ENCODE measurements around the gene EMD. TPM values are rescaled to one million over a fixed set of nuclear protein-coding genes. Genes with fewer than 3 reads are reported as not detected.
"Not testable (repeated sequence)": the region's sequence is repeated elsewhere in the genome, so short reads cannot be mapped to it uniquely, and the experiment has no call there.

EMD gene
- total RNA-seq, 1 donor from 2014 or later, result 49.3 TPM

DNA sequence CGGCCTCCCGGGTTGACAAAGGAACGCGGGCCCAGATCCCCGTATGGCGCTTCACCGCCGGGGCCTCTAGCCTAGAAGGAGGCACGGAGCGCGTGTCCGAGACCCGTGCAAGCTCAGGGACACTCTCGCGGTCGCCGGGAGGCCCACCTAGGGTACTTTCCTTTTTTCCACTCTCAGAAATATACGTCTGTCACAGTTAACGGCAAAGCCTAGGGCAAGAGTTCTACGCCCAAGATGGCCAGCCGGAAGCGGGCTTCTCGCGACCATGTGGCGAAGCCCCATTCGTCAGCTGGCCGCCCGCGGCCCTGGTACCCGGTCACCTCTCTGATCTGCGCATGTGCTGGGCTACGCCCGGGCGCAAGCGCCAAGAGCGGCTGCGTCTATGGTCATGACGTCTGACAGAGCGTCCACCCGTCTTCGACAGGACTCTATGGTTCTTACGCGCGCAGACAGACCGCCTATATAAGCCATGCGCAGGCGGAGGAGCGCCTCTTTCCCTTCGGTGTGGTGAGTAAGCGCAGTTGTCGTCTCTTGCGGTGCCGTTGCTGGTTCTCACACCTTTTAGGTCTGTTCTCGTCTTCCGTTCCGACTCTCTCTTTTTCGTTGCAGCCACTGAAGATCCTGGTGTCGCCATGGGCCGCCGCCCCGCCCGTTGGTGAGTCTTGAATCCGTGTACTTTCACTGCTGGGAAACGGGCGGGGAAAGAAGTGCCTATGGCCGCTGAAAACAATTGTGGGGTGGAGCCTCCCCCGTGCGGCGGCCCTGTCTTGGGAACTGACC lies 19.0 kb downstream of the EMD start, which contains the start of gene RPL10:
RPL10 (plus strand) TSS at position 490 of the 780 bp plus-strand sequence; CDS start at position 633, 143 bp downstream.
- peak; percentile 91 for ATAC-seq

DNA sequence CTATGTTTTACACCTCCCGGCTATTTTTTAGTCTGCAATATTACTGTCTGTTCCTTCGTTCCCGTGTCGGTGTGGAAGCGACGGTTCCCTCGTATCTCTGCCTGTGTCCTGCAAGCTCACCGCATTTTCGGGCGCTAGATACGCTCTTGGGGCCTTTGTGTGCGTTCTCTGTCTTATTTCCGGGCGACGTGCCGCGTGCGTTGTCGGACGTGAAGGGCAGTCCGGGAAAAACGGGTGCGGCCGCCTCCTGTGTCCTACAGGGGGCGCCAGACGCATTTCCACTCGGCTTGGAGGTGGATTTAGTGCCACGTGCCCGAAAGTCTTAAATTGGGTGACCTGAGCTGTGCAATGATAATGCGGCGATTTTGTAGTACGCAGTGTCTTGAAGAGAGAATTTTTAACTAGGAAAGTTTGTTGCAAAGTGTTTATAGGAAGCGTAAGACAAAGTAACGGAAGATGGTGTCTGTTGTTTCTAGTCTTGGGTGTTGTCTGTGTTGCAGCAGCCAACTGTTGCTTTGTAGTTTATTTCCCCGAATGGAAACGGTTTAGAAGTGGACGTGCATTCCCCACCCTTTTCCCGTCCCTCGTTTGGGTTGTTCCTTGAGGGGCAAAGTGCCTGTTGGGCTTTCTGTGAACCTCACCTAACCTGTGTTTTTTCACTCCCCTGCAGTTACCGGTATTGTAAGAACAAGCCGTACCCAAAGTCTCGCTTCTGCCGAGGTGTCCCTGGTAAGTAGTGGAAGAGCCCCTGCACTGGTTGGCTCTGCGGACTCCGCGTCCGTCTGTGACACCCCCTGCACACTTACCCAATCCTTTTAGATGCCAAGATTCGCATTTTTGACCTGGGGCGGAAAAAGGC lies 19.8 kb downstream of the EMD start:
- ATAC-seq, result peak; percentile 58

DNA sequence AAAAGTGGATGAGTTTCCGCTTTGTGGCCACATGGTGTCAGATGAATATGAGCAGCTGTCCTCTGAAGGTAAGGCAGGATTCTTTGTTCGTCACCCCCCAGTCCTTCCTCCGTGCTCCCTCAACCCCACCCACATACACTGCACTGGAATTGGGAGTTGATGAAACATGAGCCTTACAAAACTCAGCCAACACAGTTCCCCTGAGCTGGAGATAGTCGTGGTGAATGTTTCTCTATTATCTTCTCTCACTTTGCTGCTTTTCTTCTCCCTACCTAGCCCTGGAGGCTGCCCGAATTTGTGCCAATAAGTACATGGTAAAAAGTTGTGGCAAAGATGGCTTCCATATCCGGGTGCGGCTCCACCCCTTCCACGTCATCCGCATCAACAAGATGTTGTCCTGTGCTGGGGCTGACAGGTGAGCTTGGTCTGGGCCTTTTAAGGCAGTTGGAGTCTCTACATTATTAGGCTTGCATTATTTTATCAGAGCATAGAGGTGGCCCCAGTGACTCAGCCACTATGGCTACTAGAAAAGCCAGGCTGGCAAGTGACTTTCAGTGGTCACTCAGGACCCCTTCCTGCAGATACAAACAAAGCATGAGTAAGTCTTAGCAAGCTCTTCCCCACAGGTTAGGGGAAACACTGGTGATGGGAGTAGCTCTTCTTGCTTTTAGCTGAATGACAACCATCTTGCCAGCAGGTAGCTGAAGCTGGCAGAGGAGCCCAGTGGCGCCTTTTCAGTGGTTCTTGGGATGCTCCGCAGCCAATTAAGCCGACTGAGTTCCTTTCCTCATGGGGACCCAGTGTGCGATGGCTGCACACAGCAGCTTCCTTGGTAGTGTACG lies 20.7 kb downstream of the EMD start:
- no peak for ATAC-seq

- not testable (repeated sequence) for ATAC-seq
These were observed 21.3 kb downstream of the EMD start for GRCh38 chrX:154400369-154400817.

DNA sequence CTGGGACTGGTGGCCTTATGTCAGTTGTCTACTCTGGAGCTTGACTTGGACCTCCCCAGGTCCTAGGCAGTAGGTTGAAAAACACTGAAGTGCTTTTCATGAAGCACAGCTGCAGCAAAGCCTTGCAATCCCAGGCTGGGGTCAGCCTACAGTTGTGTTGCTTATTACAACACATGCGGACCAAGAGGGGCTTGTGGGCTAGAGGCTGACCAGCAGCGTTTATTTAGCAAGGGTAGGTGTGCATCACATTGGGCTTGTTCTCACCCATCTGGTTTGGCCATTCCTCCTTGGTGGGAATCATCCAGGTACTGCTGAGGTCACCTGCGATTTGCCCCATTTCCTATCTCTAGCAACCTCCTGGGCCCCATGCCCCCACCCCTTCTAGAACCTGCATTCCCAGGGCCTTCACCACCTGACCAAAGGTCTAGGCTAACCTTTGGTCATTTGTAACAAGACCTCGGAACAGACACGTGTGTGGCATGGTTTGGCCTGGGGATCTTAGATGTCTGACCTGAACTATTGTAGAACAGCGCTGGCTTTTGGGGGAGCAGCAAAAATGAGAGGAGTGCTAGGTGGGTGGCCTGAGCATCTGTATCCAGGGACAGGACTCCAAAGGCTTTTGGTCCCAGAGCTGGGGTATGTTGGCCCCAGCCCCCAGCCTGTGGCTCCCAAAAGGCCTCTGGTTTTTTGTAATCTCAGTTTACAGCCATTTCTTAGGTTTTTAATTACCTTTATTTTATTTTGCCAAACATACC lies 22.1 kb downstream of the EMD start:
- no peak for ATAC-seq

GRCh38 chrX:154401918-154402621 lies 23.0 kb downstream of the EMD start:
- ATAC-seq, result peak; percentile 42

GRCh38 chrX:154402622-154403127 lies 23.6 kb downstream of the EMD start:
- no peak for ATAC-seq

GRCh38 chrX:154403192-154403591 lies 24.1 kb downstream of the EMD start:
- no peak for ATAC-seq

- ATAC-seq, result no peak
These were observed 24.8 kb downstream of the EMD start for GRCh38 chrX:154403858-154404257.

DNA sequence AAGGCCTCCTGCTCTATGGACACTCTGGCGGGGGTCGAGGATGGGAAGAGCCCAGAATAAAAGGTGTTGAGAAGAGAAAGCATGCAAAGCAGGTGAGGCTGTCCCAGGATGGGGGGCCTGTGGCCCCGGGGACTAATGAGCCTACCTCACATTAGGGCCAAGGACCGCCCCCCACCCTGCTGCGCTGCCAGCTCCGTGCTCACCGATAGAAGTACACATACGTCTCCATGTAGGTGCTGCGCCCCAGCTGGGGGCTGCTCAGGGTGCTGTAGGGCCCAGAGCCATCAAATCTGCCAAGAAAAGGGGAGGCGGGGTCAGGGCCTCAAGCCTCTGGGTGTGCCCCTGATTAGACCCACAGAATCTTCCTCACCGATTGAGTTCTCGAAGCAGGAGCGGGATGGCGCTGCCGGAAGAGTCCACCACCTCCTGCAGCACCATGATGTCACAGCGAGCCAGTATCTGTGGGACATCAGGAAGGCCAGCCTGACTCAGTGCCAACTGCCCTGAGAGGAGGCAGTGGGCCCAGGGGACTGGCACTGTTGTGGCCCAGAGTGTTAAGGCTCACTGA lies 25.6 kb downstream of the EMD start:
- ATAC-seq, result no peak

- no peak for ATAC-seq
These were observed 29.6 kb downstream of the EMD start for GRCh38 chrX:154408659-154409221.

DNA sequence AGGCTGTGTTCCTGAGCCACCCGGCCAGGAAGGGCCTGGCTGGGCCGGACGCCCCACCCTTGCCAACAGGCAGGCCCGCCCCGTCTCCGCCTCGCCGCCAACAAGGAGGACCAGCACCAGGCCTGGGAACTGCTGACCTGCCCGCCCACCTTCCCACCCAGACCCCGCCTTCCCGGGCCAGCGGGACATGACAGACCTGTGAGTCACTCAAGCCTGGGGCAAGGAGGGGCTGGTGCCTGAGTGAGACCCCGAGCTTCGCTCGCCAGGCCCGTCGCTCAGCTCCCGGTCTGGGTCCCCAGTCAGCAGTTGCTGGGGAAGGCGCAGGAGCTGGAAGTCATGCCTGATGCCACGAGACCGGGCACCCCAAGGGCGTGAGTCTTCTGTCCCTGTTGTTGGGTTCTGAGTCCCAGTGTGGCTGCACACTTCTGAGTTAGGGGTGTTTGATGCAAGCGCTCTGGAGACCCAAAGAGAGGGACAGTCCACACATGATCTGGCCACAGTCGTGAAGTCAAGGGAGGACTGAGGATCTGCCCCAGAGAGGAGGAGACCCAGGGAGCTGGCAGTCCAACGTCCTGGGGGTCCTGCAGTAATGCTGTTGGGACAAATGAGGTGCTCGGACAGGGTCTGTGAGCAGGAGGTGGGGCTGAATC lies 30.3 kb downstream of the EMD start, which contains the start of gene DNASE1L1:
DNASE1L1 (minus strand) TSS at position 33 of the 650 bp plus-strand sequence. CDS start 3,686 bp downstream, outside the sequence.
- peak; percentile 75 for ATAC-seq

- peak; percentile 66 for ATAC-seq
These were observed 32.9 kb downstream of the EMD start for GRCh38 chrX:154411981-154412340.

DNA sequence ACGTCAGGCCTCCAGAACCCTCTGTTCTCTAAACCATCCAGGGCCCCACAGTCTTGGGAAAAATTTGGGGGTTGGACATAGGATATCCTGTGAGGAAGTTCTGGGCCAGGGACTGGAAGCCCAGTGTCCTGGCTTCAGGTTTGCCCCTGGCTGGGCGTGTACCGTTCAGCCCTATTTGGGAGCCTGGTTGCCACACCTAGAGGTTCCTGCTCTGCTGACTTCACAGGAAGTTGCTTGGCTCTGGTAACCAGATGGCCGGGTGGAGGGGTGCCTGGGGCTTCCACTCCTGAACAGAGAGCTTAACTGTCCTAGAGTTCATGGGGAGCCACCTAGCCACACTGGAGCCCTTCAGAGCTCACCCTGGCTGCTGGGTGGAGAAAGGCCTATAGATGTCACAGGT lies 33.4 kb downstream of the EMD start:
- ATAC-seq, result peak; percentile 76

- no peak for ATAC-seq
These were observed 34.0 kb downstream of the EMD start for GRCh38 chrX:154413142-154413541.

GRCh38 chrX:154417157-154417556 lies 38.1 kb downstream of the EMD start:
- ATAC-seq, result no peak

DNA sequence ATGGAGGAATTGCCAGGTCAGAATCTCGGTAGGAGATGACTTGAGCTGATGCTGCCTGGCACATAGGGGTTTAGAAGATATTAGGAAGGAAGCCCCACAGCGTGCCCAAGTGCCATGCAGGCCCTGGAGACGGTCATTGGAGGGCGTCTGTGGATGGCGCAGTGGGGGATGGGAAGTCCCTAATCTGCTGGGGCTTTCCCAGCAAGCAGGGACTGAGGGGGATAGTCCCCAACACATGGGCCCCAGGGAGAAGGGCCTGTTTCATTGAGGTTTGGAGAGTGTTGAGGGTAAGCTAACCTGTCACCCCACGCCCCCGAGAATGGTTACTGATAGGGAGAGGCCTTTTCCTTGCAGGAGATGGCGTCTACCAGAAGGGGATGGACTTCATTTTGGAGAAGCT lies 40.1 kb downstream of the EMD start:
- no peak for ATAC-seq

DNA sequence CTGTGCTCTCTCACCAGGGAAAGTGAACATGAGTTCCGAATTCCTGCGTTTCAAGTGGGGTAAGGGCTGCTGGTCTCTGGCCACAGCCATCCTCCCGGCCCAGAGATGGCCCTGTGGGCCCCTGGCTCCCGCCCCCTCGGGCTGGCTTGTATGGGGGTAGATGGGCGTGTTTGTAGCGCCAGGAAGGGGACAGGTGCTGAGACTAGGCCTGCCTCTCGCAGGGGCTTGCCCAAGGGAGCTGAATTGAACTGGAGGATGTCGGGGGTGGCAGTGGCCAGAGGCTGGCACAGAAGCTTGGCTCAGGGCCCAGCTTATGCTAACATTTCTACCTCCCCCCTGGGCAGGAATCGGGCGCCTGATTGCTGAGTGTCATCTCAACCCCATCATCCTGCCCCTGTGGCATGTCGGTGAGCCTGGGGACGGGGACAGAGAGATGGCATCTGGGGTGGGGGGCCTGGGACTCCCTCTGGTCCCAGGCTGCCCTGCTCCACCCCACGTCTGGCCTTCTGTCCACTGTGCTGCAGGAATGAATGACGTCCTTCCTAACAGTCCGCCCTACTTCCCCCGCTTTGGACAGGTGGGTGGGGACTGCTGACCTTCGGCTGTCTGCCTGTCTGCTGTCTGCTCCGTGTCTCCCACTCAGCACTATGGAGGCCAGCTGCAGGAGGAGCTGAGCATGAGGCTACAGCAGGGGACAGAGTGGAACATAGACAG lies 40.8 kb downstream of the EMD start:
- ATAC-seq, result peak; percentile 27

DNA sequence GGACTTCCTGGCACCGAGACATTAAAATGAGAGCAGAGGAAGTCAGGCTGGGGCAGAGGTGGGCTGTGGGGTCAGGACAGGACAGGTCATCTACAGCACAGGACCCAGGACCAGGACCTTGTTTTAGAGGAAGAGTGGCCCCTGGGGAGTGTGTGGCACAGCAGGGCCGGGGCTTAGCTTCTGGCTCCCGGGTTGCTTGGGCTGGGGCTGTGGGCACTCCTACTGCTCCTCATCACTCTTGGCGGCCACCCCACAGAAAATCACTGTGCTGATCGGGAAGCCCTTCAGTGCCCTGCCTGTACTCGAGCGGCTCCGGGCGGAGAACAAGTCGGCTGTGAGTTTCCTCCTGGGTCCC lies 41.3 kb downstream of the EMD start:
- no peak for ATAC-seq
